OCI-LY7 (cell line): ENCODE results near the gene SH3PXD2A. TPM values are rescaled to one million over a fixed set of nuclear protein-coding genes. Genes with fewer than 3 reads are reported as not detected.

Source experiments
- BruUV-seq: library from RNA; stranded (reverse); fragments of 400-500 nt; replicated peaks from 2 replicates; lab custom pipeline; 2021; lab: Mats Ljungman, UMichigan
- CTCF ChIA-PET: fragments of 300-600 bp; sonication (Branson Sonifier 250); formaldehyde crosslinking; loops from one replicate; lab custom pipeline; 2022; ENCODE audit warnings: antibody characterized with exemption; ENCODE audit not compliant: unreplicated experiment; lab: Charles Lee
- POLR2A ChIA-PET: fragments of 300-600 bp; sonication (Branson Sonifier 250); formaldehyde crosslinking; loops from one replicate; lab custom pipeline; 2022; ENCODE audit warnings: antibody characterized with exemption; lab: Charles Lee
- DNase-seq: peaks from one replicate; pipeline ENCODE4 v3.0.0-alpha.2; 2015; ENCODE audit warnings: low spot score
- H2AFZ ChIP-seq: fragments of 200-600 bp; sonication (generic), shearing (Covaris generic); 2 replicates; pipeline ENCODE4 v1.6.1; 2014; ENCODE audit warnings: mild to moderate bottlenecking, antibody characterized with exemption, low read length, moderate library complexity
- H3K27ac ChIP-seq: fragments of 200-600 bp; sonication (generic); 2 replicates; pipeline ENCODE4 v1.5.1; 2014; ENCODE audit warnings: mixed run types, low read depth, mild to moderate bottlenecking, moderate library complexity, low read length, inconsistent platforms; ENCODE audit not compliant: poor library complexity, severe bottlenecking
- H3K36me3 ChIP-seq: fragments of 200-600 bp; sonication (generic); 2 replicates; pipeline ENCODE4 v1.6.1; 2014; ENCODE audit warnings: mild to moderate bottlenecking, antibody characterized with exemption, low read length, moderate library complexity, mixed read lengths; ENCODE audit not compliant: insufficient read depth
- H3K4me1 ChIP-seq: fragments of 200-600 bp; sonication (generic); 2 replicates; pipeline ENCODE4 v1.5.1; 2014; ENCODE audit warnings: mild to moderate bottlenecking, low read length; ENCODE audit not compliant: insufficient read depth, poor library complexity, severe bottlenecking
- H3K4me2 ChIP-seq: fragments of 200-600 bp; sonication (generic); 2 replicates; pipeline ENCODE4 v1.6.1; 2014; ENCODE audit warnings: mild to moderate bottlenecking, low read length
- H3K4me3 ChIP-seq: fragments of 200-600 bp; sonication (generic); 2 replicates; pipeline ENCODE4 v1.5.1; 2014; ENCODE audit warnings: mild to moderate bottlenecking, low read depth, low read length; ENCODE audit not compliant: poor library complexity, severe bottlenecking
- H3K79me2 ChIP-seq: fragments of 200-600 bp; sonication (generic); 2 replicates; pipeline ENCODE4 v1.6.1; 2016; ENCODE audit warnings: low read depth, mild to moderate bottlenecking, low read length, moderate library complexity, mixed read lengths; ENCODE audit not compliant: insufficient read depth
- H3K9me2 ChIP-seq: fragments of 200-600 bp; sonication (generic); 2 replicates; pipeline ENCODE4 v1.6.1; 2016; ENCODE audit warnings: mild to moderate bottlenecking, low read length, mixed read lengths; ENCODE audit not compliant: insufficient read depth
- H3K9me3 ChIP-seq: fragments of 200-600 bp; sonication (generic); 2 replicates; pipeline ENCODE4 v1.6.1; 2014; ENCODE audit warnings: mild to moderate bottlenecking, mixed run types, low read length, mixed read lengths
- H4K20me1 ChIP-seq: fragments of 200-600 bp; sonication (generic); 2 replicates; pipeline ENCODE4 v1.6.1; 2014; ENCODE audit warnings: mild to moderate bottlenecking, antibody characterized with exemption, low read length, moderate library complexity, mixed read lengths; ENCODE audit not compliant: insufficient read depth
- CTCF ChIP-seq: fragments of 200-600 bp; sonication (generic); conservative IDR thresholded peaks from 2 replicates; pipeline ENCODE4 v1.5.1; 2014; ENCODE audit warnings: mild to moderate bottlenecking, antibody characterized with exemption, low read length, moderate library complexity, mixed read lengths
- EZH2phosphoT487 ChIP-seq: fragments of 200-600 bp; sonication (generic); IDR thresholded peaks from 2 replicates; pipeline ENCODE4 v1.6.1; 2018; ENCODE audit warnings: low read depth, borderline replicate concordance, mild to moderate bottlenecking, mixed run types, antibody characterized with exemption, low read length, moderate library complexity, mixed read lengths
- intact Hi-C: fragments of 100-400 bp; cut with micrococcal nuclease; formaldehyde crosslinking; loops from one replicate; pipeline ENCODE4 v1.10.0; 2022; ENCODE audit not compliant: unreplicated experiment
- total RNA-seq, 2 experiments: library from RNA; depleted of rRNA in 1 of 2; stranded (reverse); fragments of >200 nt in 1 of 2; shearing (Covaris generic) in 1 of 2; gene quantifications; 2 replicates each; pipeline ENCODE4 v1.2.3, GENCODE V29; 2014 to 2022

Gene SH3PXD2A
- total RNA-seq, 2 experiments from 2014 or later: 0.85 to 5.9 TPM

GRCh38 chr10:103709341-103709920 is 145.9 kb downstream of the SH3PXD2A start:
- Histone ChIP-seq H3K4me2 (no peak overlapping the region), H3K9me2 (no peaks in the 10 kb centered on the region), H3K9me3 (no peaks in the 10 kb centered on the region), H3K27ac (no peak overlapping the region), H2AFZ (no peak overlapping the region), H3K4me1 (no peaks in the 10 kb centered on the region), H3K4me3 (no peak overlapping the region), H3K36me3 (no peaks in the 10 kb centered on the region), H4K20me1 (no peaks in the 10 kb centered on the region), H3K79me2 (no peaks in the 10 kb centered on the region)
- TF ChIP-seq EZH2phosphoT487 (no peak), CTCF (no peak)
- intact Hi-C loops: no loop called here
- ChIA-PET POLR2A (interaction anchor here (0.7 kb wide), 1 partner anchor 167 kb away, joined by 4 read pairs; no protein-coding TSS in a partner anchor), CTCF (no interaction called here)
- BruUV-seq: no TSS peak
- DNase-seq: no peak

GRCh38 chr10:103708627-103709288 is 146.6 kb downstream of the SH3PXD2A start:
- Histone ChIP-seq H4K20me1 (no peaks in the 10 kb centered on the region), H3K4me1 (no peaks in the 10 kb centered on the region), H3K9me3 (no peaks in the 10 kb centered on the region), H3K4me3 (no peak overlapping the region), H3K4me2 (no peak overlapping the region), H2AFZ (no peak overlapping the region), H3K79me2 (no peaks in the 10 kb centered on the region), H3K27ac (no peak overlapping the region), H3K9me2 (no peaks in the 10 kb centered on the region), H3K36me3 (no peaks in the 10 kb centered on the region)
- POLR2A ChIA-PET: no interaction called here
- no peak for DNase-seq
- intact Hi-C loops: no loop called here
- CTCF ChIA-PET: no interaction called here
- no TSS peak for BruUV-seq
- TF ChIP-seq CTCF (no peak), EZH2phosphoT487 (no peak)
